Putamen (tissue), 1 donor: ENCODE results near the gene SIGLEC9.
A peak's percentile ranks its signal among the peaks of the same experiment; 100 is the strongest.

ENCODE experiments used
- DNase-seq: peaks from one replicate; pipeline ENCODE4 v3.0.0-alpha.2; 2016; ENCODE audit warnings: low spot score

Gene SIGLEC9

GRCh38 chr19:51145916-51146493 is 21.3 kb downstream of the SIGLEC9 start:
- DNase-seq = no peak

GRCh38 chr19:51146751-51147150 is 22.0 kb downstream of the SIGLEC9 start:
- DNase-seq = no peak

- no peak for DNase-seq
These were observed 23.0 kb downstream of the SIGLEC9 start for GRCh38 chr19:51147663-51148062.

- no peak for DNase-seq
These were observed 23.9 kb downstream of the SIGLEC9 start for GRCh38 chr19:51148580-51148979.

- no peak for DNase-seq
These were observed 25.9 kb downstream of the SIGLEC9 start for GRCh38 chr19:51150627-51151026.

- DNase-seq = no peak
These were observed 32.0 kb downstream of the SIGLEC9 start for GRCh38 chr19:51156710-51157109.

GRCh38 chr19:51157265-51157664 is 32.6 kb downstream of the SIGLEC9 start:
- DNase-seq = no peak

GRCh38 chr19:51158474-51159129 is 33.9 kb downstream of the SIGLEC9 start:
- DNase-seq = no peak

GRCh38 chr19:51159656-51160055 is 35.0 kb downstream of the SIGLEC9 start:
- DNase-seq = no peak

GRCh38 chr19:51161266-51161665 is 36.6 kb downstream of the SIGLEC9 start:
- DNase-seq = no peak

GRCh38 chr19:51161867-51162496 is 37.3 kb downstream of the SIGLEC9 start:
- DNase-seq = no peak

GRCh38 chr19:51163257-51163656 is 38.6 kb downstream of the SIGLEC9 start:
- DNase-seq = no peak

- no peak for DNase-seq
These were observed 39.5 kb downstream of the SIGLEC9 start for GRCh38 chr19:51164215-51164614.

- DNase-seq = no peak
These were observed 42.3 kb downstream of the SIGLEC9 start for GRCh38 chr19:51166846-51167490.

GRCh38 chr19:51168564-51169282 is 44.0 kb downstream of the SIGLEC9 start:
- no peak for DNase-seq

- peak; percentile 22 for DNase-seq
These were observed 44.7 kb downstream of the SIGLEC9 start for GRCh38 chr19:51169283-51169918.

GRCh38 chr19:51172223-51172622 is 47.5 kb downstream of the SIGLEC9 start:
- no peak for DNase-seq

- DNase-seq = no peak
These were observed 49.0 kb downstream of the SIGLEC9 start for GRCh38 chr19:51173681-51174080.

GRCh38 chr19:51179256-51179655 is 54.5 kb downstream of the SIGLEC9 start:
- no peak for DNase-seq
